GM18861 (cell line): Measurements from ENCODE around the gene TFEB.

ENCODE experiments used
- ATAC-seq: cut with Tn5 transposase; IDR thresholded peaks from one replicate; pipeline ENCODE4 v1.9.1; 2021; ENCODE audit not compliant: unreplicated experiment

TFEB gene

GRCh38 chr6:41735427-41736185, at the start of gene TFEB:
TFEB (minus strand) TSS chr6:41735608; CDS start chr6:41691213, 44,395 bp downstream.
- peak; percentile 51 for ATAC-seq

GRCh38 chr6:41784581-41785171, 49.3 kb upstream of the TFEB start:
- no peak for ATAC-seq

GRCh38 chr6:41783106-41783780, 47.8 kb upstream of the TFEB start:
- ATAC-seq, result no peak

GRCh38 chr6:41781366-41781730, 45.9 kb upstream of the TFEB start:
- no peak for ATAC-seq

- ATAC-seq, result no peak
Observed at GRCh38 chr6:41780551-41781365, 45.4 kb upstream of the TFEB start, which contains the start of gene PRICKLE4. PRICKLE4 (plus strand) TSS chr6:41780782; CDS start chr6:41783474, 2,692 bp downstream.

DNA sequence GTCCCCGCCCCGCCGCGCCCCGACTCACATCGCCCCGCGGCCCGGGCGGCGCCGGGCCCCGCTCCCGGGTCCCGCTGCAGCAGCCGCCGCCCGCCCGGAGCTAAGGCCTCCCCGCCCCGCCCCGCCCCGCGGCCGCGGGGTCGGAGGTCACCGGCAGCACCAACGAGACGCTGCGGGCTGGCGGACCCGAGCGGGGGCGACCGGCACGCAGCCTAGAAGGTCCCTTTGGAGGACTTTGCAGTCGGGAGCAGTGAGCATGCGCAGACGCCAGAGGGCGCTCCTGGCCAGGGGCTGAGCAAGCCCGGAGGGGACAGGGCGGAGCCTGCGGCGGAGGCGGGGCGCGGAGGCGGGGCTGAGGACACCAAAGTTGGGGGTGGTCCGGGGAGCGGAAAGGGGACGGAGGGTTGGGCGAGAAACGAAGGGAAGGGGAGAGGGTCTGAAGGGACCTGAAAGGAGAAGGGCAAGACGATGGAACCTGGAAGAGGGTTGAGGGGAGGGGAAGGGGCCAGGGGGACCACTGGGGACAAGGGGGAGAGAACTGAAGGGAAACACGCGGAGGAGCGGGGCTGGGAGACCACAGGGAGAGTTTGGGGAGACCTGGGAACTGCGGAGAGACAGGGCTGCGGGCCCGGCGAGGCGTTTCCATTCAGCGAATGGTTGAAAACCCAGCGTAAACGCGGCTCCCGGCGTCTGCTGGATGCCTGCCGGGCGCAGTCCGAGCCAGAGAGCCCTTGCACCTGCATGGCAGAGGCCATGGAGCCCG, 44.6 kb upstream of the TFEB start, which contains the start of gene FRS3:
FRS3 (minus strand) TSS at position 113 of the 763 bp plus-strand sequence. CDS start 2,913 bp downstream, outside the sequence.
- peak; percentile 93 for ATAC-seq

DNA sequence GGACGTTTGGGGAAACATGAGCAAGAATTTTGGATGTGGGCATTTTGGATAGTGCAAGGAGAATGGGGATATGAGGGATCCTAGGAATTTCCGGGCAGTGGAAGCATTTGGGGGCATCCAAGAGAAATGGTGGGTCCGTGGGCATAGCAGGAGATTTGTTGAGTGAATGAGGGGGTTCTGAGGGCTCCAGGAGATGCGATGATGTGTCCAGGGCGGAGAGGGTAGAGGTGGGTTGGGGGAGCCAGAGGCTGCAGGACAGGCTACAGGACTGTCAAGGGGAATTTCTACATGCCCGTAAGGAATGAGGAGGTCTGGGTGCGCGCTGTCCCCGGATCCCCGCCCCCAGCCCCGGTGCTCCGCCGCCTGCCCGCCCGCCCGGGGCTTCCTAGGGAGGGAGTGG, 43.9 kb upstream of the TFEB start:
- ATAC-seq, result peak; percentile 18

GRCh38 chr6:41778895-41779294, 43.5 kb upstream of the TFEB start:
- no peak for ATAC-seq

DNA sequence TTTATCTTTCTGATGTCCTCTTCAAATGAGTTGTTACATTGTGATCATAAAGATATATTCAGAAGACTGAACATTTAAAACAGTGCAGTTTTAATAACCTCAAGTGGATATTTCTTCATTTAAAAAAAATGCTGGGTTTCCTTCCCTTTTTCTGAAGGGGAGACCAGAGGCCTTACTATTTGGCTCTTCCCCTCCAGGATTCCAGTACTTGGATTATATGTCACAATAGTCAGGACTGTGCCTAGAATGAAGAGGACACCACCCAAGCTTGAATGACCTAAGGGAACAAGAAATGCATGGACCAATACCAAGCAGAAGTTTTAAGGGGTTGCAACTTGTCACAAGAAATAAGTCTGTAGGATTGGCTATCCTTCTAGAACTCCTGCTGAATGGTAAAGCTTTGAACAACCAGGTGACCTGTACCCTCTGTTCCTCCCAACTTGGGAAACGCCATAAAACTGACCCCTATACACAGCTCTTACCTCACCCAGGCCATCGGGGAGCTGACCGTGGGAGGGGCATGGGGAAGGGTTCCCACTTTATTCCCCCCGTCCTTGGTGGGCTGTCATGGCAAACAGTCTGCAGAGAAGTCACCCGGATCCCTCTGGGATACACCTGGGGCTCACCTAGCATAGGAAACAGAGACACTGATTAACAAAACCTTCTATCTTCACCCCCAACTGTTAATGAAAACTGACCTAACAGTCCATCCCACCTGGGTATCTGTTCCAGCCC, 42.3 kb upstream of the TFEB start:
- no peak for ATAC-seq

DNA sequence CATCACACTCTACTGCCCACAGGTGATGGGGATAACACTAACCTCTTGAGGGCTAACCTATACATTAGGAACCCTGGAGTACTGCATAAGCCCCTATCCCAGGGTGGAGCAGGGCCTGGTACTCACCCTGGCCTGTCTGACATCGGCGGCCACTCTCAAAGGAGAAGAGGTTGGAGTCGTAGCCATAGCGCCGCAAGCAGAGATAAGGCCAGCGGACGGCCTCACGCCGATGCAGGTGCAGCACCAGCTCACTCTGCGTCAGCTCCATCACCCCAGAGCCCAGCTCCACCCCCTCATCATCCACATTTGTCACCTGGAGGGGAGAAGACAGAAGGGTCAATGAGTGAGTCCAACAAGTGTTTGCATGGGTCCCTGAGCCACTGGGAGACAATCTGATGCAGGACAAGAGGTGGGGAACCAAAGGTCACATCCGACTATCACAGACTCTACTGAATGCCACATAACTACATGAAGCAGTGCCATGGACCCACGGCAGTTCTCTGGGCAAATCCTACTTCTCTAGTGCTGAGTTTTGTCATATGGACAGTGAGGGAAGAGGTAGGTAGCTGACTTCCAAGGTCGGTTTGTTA, 40.0 kb upstream of the TFEB start:
- no peak for ATAC-seq

- ATAC-seq, result no peak
Observed at GRCh38 chr6:41774841-41775240, 39.4 kb upstream of the TFEB start.

GRCh38 chr6:41771058-41771983, 35.9 kb upstream of the TFEB start:
- no peak for ATAC-seq

GRCh38 chr6:41770381-41771057, 35.1 kb upstream of the TFEB start:
- ATAC-seq, result no peak

DNA sequence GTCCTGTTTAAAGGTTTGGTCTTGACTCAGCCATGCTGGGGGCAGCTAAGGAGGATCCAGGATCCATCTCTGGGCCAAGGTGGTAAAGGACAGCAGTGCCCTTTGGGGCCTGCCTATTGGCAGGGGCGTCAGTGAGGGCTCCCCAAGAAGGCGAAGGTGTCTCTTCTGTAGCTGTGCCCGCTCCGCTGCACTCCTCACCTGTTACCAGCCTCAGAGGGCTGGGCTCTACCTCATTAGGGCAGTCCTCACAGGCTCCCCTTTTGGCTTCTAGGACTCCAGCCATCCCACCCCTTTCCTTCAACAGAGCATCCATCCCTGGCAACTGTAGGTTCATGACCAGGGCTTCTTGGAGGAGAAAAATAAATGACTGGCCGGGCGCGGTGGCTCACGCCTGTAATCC, 34.0 kb upstream of the TFEB start:
- no peak for ATAC-seq

DNA sequence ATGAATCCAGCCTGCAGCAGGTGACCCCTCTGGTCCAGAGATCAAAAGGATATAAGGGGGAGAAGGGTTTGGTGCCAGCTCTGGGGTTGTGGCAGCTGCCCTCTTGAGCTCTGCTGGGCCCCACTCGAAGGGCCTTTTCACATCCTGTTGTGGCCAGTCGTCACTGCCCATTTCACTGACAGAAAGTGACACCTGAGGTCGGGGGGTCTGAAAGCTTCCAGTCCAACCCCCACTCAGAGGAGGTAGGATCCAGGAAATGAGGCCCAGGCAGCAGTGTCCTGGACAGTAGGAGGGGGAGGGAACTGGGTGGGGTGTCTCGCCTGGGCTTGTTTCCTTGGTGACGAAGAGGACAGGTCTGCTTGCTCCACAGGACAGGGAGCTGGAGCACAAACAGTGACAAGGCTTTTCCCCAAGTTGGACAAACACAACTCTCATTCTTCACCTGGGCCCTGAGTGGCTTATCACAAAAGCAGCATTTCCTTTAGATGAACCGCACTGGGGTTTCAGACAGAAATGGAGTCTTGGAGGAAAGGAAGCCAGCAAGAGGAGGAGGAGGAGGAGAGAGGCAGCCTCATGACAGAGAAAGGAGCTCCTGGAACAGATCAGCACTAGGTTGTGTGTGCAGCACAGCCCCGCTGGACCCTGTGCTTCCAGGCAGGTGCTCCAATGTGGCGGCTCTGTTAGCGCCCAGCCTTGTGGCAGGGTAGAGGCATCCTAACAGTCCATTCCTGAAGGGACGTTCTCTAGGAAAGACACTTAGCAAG, 33.3 kb upstream of the TFEB start:
- no peak for ATAC-seq

GRCh38 chr6:41767112-41767833, 31.9 kb upstream of the TFEB start:
- ATAC-seq, result no peak
